Endometrial microvascular endothelial cells (primary cell): ENCODE measurements around the gene SUPT16H. TPM values are rescaled to one million over a fixed set of nuclear protein-coding genes. Genes with fewer than 3 reads are reported as not detected.

Experiments
- in situ Hi-C: cut with HindIII; loops from 2 replicates; pipeline ENCODE4 v1.10.0; 2017; ENCODE audit warnings: low sequenced_read_pairs, low pct_unique_long_range_greater_than_20kb; ENCODE audit errors: inconsistent ontology term
- total RNA-seq: library from RNA; depleted of rRNA; stranded (reverse); fragments of >200 nt; gene quantifications from one replicate; pipeline ENCODE4 v1.2.3, GENCODE V29; 2015; ENCODE audit errors: inconsistent ontology term

The SUPT16H gene
- total RNA-seq = 81.4 TPM

- in situ Hi-C loops = no loop called here
Measured at GRCh38 chr14:21383848-21384493, at the start of gene SUPT16H. TSS of gene SUPT16H (minus strand) at chr14:21384019. CDS start at chr14:21383927, 92 bp downstream.

GRCh38 chr14:21431126-21431525 lies 47.3 kb upstream of the SUPT16H start:
- in situ Hi-C loops = no loop called here

- in situ Hi-C loops = no loop called here
Measured at GRCh38 chr14:21428930-21429329, 45.1 kb upstream of the SUPT16H start.

DNA sequence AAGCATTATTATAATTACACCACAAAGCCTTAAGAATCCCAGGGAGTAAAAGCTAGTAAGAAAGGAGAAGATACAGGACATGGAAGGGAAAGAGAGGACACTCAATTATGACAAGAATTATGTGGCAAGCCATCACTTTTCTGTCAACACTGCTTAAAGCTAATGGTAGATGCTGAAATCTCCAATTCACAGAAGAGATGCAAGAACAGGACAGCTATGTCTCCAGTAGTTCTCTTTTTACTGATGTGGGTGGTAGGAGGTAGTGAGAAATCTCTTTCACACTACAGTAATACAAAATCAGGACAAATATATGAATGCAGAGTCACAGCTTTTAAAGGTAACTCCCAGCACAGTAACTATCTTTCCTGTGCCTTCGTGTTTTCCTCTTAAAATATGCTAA lies 42.9 kb upstream of the SUPT16H start:
- in situ Hi-C loops = no loop called here

DNA sequence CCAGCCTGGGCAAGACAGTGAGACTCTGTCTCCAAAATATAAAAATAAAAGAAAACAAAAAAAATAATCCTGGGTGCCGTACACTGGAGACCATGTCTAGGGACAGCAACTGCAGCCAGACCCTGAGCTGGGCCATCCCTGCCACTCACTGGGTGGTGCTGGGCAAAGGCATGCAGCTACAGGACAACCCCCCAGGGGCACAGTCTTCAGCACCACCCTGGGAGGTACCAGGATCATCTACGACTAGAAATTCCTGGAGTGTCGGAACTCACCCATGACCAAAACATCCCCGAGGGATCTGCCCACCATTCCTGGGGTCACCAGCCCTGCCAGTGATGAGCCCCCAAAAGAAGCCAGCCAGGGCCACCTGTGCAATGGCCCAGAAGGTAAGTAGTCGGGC lies 35.7 kb upstream of the SUPT16H start:
- in situ Hi-C loops = no loop called here

DNA sequence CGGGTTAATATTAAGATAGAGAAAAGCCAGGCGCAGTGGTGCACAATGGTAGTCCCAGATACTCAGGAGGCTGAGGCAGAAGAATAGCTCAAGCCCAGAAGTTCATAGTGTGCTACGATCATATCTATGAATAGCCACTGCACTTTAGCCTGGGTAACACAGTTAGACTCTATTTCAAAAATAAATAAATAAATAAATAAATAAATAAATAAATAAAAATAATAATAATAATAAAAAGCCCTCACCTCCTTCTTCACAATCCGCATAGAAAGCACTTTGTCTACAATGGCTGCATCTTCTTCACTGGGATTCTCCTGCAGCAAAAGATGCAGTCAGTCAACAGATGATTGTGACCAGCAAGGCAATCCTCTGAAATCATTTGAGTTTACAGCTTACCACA lies 31.5 kb upstream of the SUPT16H start:
- in situ Hi-C loops = no loop called here

DNA sequence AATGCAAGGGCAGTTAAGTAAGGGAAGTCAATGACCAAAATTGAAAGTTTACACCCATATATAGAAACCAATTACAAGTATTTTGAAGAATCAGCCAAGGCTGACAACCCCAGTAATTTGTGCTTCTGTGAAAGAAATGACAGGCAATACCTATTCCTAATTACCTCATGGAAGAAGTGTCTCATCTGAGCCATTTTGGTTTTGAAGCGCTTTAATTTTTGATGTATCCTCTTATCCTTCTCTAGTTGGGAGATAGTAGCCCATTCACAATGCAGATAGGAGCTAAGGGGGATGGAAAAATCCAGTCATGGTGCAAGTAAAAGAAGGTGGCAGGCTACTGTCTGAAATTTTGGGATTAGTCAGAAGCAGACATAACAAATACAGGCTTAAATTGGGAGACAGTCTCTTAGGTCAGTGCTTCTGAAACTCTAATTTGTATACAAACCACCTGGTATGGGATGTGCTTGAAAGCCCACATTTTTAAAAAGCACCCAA lies 30.4 kb upstream of the SUPT16H start:
- in situ Hi-C loops = no loop called here

DNA sequence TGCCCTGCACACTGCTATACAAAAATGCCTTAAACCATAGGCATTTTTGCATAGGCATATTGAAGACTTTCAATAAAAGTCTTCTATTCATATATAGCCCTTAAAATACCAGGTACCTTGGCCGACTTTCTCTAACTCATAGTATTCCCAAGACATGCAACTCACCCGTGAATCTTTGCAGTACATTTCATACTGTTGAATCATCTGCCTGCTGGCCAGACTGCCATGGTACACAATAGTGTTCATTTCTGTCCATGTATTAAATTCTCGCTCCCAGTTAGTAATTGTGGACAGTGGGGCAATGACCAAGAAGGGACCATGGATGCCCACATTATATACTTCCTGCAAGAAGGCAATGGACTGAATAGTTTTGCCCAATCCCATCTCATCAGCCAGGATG lies 24.3 kb upstream of the SUPT16H start:
- in situ Hi-C loops = no loop called here

GRCh38 chr14:21406213-21406612 lies 22.4 kb upstream of the SUPT16H start:
- in situ Hi-C loops = no loop called here

DNA sequence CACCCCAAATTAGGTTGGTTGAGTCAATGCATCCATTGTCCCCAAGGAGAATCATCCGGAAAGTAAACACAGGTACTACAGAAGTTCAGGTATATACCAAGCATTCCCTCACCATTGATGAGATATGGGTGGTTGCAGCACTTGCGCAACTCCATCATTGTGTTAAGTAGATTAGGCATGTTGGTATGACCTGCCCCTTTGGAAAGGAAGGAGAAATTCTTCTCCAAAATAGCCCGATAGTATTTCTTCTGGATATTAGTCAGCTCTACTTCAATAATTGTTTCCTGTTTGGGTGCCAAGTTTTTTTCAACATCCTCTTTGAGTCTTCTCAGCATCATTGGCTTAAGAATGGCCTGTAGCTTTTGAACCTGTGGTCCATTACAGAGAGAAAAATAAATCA lies 21.3 kb upstream of the SUPT16H start:
- in situ Hi-C loops = no loop called here

DNA sequence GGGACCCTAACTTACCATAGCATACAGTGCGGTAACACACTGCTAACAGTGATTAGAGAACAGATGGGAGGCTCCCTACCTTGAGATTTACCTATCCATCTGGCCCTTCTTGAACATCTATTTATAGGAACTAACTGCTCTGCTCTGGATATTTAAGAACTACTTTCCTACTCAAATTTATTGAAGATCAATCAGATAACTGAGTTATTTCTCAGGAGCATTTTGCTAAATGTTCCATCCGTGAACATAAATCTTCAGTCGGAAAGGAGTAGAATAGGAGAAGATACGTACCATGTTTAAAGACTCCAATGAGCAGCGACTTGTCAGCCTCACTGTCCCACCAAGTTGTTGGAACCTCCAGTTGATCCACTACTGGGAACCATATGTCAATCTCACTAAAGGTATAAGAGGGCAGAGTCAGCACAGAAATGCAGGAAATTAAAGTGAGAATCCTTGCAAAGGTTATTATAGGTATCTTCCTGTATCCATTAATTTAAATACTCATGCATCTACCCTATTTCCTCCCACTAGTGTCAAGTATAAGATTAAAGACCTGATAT lies 15.6 kb upstream of the SUPT16H start:
- in situ Hi-C loops = no loop called here

GRCh38 chr14:21398901-21399300 lies 15.1 kb upstream of the SUPT16H start:
- in situ Hi-C loops = no loop called here

DNA sequence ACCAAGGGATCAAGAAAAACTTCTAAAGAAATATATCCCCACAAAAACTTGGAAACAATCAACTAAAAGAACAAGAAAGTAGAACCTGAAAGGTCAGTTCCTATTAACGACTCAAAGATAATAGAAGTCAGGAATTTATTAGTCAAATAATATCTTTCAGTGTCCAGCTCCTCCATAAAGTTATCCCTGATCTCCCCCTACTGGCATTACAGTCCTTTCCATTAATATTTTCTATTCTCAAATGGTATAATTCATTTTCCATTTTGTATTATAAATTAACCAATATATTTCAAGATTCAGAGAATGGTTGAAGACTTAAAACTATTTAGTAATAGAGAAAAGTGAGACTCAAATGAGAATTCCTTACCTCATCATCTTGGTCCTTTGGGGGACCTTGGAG lies 11.6 kb upstream of the SUPT16H start:
- in situ Hi-C loops = no loop called here

DNA sequence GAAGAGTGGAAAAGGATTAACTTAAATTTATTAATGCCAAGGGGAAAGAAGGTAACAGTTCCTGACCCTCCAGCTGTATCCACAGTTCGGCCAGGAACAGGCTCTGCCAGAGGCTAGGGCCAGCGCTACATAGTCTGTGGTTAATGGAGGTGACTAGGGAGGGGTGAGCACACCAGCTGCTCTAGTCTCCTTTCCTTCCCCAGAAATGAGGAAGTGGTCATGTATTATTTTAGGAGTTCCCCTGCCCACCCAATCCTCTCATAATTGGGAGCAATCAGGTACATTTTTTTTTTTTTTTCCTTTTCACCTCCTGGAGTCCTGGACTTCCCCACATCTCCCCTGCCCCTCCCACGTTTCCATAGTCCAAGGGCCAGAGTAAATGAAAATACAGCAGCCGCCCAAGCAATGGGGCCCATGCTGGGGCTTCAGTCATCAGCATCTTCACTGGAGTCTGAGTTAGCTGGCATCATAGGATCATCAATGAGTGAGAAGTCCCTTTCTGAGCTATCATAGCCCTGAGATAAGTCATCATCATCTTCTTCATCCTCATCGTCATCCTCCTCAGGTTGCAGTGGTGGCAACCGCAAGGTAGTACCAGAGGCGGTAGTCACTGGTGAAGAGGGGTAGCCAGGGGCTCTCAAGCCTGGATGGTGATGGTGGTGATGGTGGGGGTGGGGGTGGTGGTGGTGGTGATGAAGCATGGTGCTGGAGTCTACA lies 1.5 kb upstream of the SUPT16H start:
- in situ Hi-C loops = no loop called here

GRCh38 chr14:21384494-21384851 lies 654 bp upstream of the SUPT16H start:
- in situ Hi-C loops = no loop called here

DNA sequence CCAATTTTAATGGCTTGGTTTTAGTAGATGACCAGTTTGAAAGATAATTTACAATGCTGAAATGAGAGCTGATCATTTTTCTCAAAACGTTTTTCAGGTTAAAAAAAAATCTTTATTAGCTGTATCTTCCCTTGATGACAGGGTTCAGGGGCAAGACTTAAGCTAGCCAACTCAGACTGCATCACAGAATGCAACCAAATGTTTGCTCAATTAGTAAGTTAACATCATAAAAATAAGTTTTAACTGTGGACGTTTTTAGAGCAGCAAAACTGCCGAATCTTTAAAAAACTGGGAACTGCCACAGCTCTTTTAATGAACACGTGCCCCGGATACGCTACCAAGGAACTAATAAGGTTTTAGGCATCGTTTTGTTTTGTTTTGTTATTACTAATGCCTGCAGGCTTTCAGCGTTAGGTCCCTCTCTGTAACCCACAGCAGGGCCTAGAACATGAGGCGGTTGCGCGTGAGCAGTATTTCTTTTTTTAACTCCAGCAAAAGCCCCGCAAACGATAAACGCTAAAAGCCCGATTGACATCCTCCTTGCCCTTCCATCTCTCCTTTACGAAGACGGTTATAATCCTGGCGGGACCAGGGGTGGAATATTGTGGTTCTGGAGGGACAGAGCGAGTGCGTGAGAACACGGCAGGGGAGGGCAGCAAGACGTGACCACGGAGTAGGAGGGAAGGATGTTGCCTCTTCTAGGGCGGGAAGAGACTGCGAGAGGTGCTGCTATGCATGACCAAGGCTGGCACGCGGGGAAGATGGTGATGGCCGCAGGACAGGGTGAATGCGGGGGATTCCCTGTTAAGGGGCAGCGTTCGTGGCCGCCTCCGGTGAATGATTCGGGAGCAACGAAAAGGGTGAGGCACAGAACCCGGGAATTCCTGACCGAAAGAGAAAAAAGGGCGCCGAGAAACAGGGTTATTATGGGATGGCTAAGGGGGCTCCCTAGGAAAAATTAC lies 652 bp downstream of the SUPT16H start:
- in situ Hi-C loops = no loop called here

- in situ Hi-C loops = no loop called here
Measured at GRCh38 chr14:21382095-21382494, 1.7 kb downstream of the SUPT16H start.

- in situ Hi-C loops = no loop called here
Measured at GRCh38 chr14:21379338-21379737, 4.5 kb downstream of the SUPT16H start.

- in situ Hi-C loops = no loop called here
Measured at GRCh38 chr14:21373980-21374379, 9.8 kb downstream of the SUPT16H start.
